ENCODE measurements around the gene PIK3R3.

The PIK3R3 gene

GRCh38 chr1:46132529-46133180, at the start of gene PIK3R3:
TSS of gene PIK3R3 (minus strand) at chr1:46132629. CDS start at chr1:46131952, 677 bp downstream.
- DNase-seq = peak; percentile 63

GRCh38 chr1:46181343-46182260, 49.2 kb upstream of the PIK3R3 start:
- no peak for DNase-seq

DNA sequence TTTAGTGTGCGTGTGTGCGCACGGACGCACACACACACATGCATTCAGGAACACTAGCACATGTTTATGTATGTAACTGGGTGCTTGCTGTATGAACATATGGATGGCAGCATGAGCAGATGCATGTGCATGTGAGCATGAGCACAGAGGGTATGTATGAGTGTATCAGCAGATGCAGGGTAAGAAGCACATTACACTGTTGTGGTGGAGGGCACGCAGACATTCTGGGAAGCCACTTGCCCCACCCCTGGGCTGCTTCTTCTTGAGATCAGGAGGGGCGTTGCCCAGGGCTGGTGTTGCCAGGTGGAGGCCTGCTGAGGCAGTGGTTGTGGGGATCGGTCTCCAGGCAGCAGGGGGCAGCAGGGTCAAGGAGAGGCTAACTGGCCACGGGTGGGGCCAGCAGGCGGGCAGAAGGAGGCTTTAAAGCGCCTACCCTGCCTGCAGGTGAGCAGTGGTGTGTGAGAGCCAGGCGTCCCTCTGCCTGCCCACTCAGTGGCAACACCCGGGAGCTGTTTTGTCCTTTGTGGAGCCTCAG, 47.7 kb upstream of the PIK3R3 start:
- no peak for DNase-seq

DNA sequence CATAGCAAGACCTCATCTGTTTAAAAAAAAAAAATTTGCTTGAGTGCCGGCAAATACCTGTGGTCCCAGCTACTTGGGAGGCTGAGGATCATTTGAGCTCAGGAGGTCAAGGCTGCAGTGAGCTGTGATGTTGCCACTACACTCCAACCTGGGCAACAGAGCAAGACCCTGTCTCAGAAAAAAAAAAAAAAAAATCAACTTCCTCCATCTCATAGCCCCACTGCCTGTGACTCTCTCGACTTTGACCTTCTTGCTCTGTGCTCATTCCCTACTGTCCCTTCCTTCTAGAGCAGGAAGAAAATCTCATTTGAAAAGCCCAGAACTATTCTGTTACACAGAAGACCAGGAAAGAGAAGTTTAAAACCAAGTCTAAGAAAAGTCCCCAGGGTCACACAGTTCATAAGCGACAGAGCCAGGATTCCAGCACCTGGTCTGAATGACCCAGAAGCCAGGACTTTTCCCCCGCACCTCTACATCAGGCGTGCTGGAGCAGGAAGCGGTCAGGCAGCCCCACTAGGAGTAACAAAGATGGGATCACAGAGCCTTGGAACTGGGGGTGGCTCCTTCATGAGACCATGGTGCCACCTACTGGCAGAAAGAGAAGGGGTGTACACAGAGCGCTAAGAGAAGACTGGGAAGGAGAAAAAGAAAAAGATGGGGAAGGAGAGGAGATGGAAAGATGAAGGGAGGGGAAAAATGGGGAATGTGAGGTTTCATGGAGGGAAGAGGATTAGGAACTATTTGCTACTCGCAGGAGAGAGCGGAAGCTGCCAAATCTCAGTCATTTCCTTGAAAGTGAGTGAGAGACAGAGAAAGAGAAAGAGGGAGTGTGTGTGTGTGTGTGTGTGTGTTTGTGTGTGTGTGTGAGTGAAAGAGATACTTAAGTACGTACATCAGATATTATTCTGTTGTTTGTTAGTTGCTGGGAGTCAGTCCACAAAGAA, 47.0 kb upstream of the PIK3R3 start:
- peak; percentile 44 for DNase-seq

DNA sequence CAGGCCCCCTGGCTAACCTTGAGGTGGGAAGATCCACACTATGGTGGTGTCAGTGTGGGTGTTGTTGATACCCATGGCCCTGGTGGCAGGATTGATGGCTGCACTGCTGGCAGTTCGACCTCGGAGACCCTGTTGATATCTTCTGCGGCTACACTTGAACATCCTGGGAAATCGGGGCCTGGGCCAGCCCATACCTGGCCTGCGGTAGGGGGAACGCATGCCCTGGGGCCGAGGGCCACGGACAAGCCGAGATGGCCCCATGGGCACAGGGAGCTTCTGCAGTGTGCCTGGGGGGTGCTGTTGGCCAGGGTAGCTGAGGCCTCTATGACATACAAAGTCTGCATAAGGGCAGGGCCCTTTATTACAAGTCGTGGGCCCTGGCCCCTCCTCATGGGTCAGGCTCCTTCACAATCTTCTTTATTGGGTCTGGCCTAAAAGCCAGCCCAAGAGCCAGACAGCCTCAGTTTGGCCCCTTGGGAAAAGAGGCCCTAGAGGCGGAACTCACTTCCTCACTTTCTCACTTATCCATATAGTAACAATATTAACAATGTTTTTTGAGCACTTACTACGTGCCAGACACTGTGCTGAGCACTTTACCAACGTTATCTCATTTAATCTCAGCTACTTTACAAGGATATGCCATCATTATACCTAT, 43.9 kb upstream of the PIK3R3 start, which contains the start of gene P3R3URF:
Gene P3R3URF, minus strand, starts transcription at position 278 of the 655 bp plus-strand sequence. Its CDS starts 17 bp downstream, at position 261.
- DNase-seq = no peak

DNA sequence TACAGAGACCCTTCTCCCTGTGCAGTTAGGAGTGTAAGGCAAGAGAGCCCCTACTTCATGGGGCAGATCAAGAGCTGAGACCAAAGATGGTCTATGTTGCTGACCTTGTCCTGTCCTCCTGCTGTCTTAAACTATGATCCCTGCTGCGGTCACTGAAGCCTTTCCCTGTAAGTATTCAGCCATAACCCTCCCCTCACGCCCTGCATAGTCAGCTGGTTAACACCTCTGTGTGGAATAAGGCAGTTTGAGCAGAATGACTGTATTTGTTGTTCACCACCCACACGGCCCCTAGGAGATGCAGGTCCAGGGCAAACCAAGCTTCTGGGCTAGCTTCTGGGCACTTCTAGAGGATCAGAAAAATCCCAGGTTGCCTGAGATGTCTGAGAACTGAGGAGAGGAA, 42.8 kb upstream of the PIK3R3 start:
- no peak for DNase-seq

DNA sequence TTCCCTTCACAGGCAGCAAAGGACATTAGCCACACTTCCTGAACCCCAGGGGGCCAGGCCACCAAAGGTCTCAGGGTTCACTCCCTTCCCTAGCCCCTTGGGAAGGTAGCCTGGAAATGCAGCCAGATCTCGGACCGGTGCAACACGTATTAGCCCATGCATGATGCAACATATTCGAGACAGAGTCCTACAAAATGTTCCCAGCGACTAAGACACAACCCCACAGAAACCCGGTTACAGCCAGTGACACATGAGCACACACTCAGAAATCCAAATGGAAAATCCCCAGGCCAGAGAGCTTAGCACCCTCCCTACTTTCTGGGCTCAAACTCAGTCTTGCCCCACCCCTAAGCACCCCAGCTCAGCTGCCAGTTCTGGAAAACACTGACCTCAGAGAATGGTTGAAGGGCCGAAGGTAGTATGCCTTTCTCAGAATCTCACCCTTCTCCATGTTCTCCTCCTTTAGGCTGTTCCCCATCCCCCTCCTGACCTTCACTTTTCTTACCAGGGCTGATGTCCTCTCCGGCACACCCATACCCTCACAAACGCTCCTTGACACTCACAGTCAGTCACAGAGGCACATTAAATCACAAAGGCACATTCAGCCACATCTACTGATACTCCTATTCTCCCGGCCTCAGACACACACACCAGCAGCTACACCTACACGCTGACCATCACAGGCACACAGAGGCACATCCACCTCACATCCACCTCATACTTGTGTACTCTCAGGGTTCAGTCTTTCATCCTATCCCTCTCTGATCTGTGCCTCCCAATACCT, 42.2 kb upstream of the PIK3R3 start, which contains the start of gene TSPAN1:
Gene TSPAN1, plus strand, starts transcription at position 640 of the 784 bp plus-strand sequence. CDS start 6,021 bp downstream, outside the sequence.
- DNase-seq = no peak

GRCh38 chr1:46173361-46173856, 41.0 kb upstream of the PIK3R3 start:
- no peak for DNase-seq

- no peak for DNase-seq
Observed at GRCh38 chr1:46172321-46172720, 39.9 kb upstream of the PIK3R3 start.

DNA sequence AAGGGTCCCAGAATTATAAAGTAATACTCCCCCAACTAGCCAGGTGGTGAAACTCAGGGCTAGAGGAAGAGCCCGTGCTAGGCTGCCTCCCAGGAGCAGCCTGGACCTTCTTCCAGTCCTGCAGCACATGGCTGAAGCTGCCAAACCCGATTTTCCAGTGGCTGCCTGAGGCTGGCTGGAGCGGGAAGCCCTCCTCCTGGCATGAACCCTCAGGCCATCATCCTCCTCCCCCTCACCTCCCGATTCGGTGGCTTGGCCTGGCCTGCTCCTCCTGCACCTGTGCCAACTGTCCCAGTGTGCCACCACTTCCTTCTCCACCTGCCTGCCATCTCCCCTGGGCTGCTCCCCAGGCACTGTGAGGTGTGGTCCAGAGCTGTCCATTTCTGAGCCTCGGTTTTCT, 39.4 kb upstream of the PIK3R3 start:
- no peak for DNase-seq

GRCh38 chr1:46171351-46171750, 38.9 kb upstream of the PIK3R3 start:
- DNase-seq = no peak

DNA sequence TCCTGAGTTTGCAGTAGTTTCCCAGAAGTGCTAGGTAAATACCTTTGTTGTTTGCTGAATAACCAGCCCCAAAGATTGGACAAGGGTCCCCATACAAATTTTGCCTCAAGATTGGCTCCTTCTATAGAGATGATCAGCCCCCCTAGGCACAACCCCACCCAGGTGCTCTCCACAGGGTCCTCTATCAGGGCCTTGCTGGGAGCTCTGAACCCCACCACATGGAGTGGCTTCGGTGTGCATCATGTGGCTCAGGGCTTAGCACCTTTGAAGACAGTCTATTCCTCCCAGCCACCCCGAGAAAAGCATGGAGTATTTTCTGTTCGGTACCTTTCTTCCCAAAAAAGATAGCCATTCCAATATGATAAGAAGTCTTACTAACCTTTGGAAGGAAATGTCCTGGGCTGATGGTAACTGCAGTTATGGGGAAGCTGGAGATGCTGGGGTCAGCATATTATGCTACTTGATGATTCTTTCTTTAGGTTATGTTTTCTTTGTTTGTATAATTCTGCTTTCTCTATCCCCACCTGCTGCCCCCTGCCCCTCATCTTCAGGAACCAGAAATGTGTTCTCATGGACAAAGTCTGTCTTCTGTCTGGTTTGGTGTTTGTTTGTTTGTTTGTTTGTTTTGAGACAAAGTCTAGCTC, 37.5 kb upstream of the PIK3R3 start:
- DNase-seq = no peak

- no peak for DNase-seq
Observed at GRCh38 chr1:46168477-46168876, 36.0 kb upstream of the PIK3R3 start.

DNA sequence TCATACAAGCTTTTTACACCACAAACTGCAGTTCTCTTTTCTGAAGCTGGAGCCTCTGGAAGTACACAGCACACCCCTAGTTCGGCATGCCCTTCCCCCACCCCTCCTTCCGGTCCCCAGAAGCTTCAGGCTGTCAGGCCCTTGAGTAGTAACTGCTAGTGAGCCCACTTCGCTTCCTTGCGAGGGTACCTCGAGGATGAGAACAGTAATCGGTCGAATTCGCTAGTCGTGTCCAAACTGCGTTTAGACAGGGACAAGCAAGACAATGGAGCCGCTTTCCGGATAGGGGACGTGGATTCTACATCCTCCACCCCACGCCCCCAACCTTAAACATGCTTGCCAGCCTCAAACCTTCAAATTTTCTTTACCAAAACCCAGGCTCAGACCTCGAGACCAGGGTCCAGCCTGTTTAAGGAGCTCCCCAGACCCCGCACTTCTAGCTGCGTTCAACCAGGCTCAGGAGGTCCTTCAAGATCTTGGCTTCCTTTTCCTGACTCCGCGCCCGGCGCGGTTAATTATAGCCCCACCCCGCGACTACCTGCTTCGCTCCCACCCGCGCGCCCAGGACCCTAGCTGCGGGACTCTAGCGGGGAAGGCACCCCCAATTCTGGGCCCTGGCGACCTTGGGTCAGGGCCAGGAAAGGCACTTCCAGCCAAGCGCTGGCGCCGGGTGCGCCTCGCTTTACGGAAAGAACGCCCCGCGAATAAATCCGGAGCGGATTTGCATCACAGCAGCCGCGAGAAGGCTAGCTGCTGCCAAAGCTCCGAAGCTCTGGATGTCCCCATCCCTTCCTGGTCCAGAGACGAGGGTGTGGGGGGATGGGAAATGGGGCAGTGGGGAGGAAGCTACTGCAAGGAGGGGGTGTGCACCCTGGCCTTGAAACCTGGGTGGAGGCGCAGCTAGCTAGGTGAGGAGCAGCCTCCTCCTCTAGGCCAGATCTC, 34.4 kb upstream of the PIK3R3 start:
- peak; percentile 22 for DNase-seq

DNA sequence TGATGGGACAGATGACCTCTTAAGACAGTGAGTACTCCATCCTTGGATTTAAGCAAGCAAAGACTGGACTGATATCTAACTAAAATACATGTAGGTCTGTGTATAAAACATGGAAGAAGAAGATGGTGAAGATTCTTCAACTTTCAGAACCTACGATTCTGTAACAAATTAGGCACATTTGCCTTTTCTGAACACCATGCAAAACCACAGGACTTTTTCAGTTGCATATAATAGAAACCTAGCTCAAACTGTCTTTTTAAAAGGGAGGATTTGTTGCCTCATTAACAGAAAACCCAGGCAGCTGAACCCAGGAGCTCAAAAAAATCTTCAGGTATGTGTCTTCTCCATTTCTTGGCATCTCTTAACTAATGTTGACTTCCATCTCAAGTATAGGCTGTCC, 27.8 kb upstream of the PIK3R3 start:
- DNase-seq = no peak

DNA sequence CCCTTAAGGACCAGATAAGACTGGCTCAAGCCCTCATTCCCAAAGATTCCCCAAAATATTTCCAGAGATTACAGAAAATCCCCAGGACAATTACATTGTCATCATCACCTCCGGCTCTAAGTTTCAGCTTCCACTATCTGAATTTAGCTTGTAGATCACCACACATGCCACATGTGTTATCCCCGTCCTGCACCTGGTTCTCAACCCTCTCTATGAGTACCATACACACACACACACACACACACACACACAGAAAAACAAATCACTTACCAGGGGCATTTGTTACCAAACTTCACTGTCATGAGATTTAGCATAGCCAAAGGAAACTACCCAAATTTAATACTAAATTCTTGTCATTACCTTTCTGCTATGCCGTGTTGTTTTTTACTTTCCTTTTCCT, 27.1 kb upstream of the PIK3R3 start:
- no peak for DNase-seq

GRCh38 chr1:46158312-46159281, 26.2 kb upstream of the PIK3R3 start:
- DNase-seq = no peak

DNA sequence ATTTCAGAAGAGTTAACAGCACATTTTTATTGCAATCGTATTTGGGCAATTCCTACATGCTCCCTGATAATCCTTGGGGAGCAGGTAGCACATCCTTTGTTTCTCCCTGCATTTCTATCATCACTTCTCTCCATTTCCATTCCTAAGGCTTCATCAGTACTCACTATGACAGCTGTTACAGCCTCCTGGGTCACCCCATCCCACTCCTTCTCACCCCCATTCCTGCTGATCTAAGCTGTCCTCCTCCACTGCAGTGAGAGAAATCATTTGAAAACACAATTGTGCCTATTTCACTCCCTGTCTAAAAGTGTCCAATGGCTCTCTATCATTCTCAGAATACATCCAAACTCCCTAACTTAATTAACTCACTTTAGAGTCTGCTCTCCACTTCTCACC, 25.5 kb upstream of the PIK3R3 start:
- no peak for DNase-seq
